ENCODE measurements around the gene GMCL2.
"Not testable (repeated sequence)": the region's sequence is repeated elsewhere in the genome, so short reads cannot be mapped to it uniquely, and the experiment has no call there.

Gene GMCL2

GRCh38 chr5:178187014-178187413 lies at the start of gene GMCL2:
Gene GMCL2 (minus strand): TSS chr5:178187371. CDS start chr5:178187299, 72 bp downstream.
- peak; percentile 24 for DNase-seq

- DNase-seq: no peak
Observed at GRCh38 chr5:178236679-178237078, 49.5 kb upstream of the GMCL2 start.

GRCh38 chr5:178236126-178236525 lies 49.0 kb upstream of the GMCL2 start:
- DNase-seq: no peak

GRCh38 chr5:178235588-178235974 lies 48.4 kb upstream of the GMCL2 start:
- no peak for DNase-seq

- DNase-seq: peak; percentile 16
Observed at GRCh38 chr5:178234750-178235587, 47.8 kb upstream of the GMCL2 start.

- peak; percentile 5 for DNase-seq
Observed at GRCh38 chr5:178234121-178234749, 47.1 kb upstream of the GMCL2 start.

- no peak for DNase-seq
Observed at GRCh38 chr5:178232920-178233429, 45.8 kb upstream of the GMCL2 start.

GRCh38 chr5:178232124-178232919 lies 45.2 kb upstream of the GMCL2 start, which contains the start of gene PHYKPL:
Gene PHYKPL (minus strand): TSS chr5:178232802. CDS start chr5:178232550, 252 bp downstream.
- peak; percentile 70 for DNase-seq

GRCh38 chr5:178231539-178232123 lies 44.5 kb upstream of the GMCL2 start:
- no peak for DNase-seq

- DNase-seq: no peak
Observed at GRCh38 chr5:178230879-178231538, 43.8 kb upstream of the GMCL2 start.

- DNase-seq: no peak
Observed at GRCh38 chr5:178229861-178230260, 42.7 kb upstream of the GMCL2 start.

GRCh38 chr5:178229111-178229510 lies 41.9 kb upstream of the GMCL2 start:
- not testable (repeated sequence) for DNase-seq

GRCh38 chr5:178228609-178229008 lies 41.4 kb upstream of the GMCL2 start:
- no peak for DNase-seq

GRCh38 chr5:178227929-178228328 lies 40.8 kb upstream of the GMCL2 start:
- DNase-seq: no peak

- no peak for DNase-seq
Observed at GRCh38 chr5:178227138-178227659, 40.0 kb upstream of the GMCL2 start.

- DNase-seq: no peak
Observed at GRCh38 chr5:178225174-178225573, 38.0 kb upstream of the GMCL2 start.

- DNase-seq: no peak
Observed at GRCh38 chr5:178224403-178224802, 37.2 kb upstream of the GMCL2 start.

- no peak for DNase-seq
Observed at GRCh38 chr5:178223828-178224335, 36.7 kb upstream of the GMCL2 start.

GRCh38 chr5:178223196-178223773 lies 36.1 kb upstream of the GMCL2 start:
- no peak for DNase-seq

- no peak for DNase-seq
Observed at GRCh38 chr5:178222292-178222691, 35.1 kb upstream of the GMCL2 start.

- DNase-seq: no peak
Observed at GRCh38 chr5:178221853-178222252, 34.7 kb upstream of the GMCL2 start.

Data from NCI-H146 (cell line).